GM18951 (cell line): Measurements from ENCODE around the gene FNIP1.

ENCODE experiments used
- POLR2A ChIP-seq: IDR thresholded peaks from 4 replicates; pipeline ENCODE4 v1.6.1; 2011; ENCODE audit warnings: mild to moderate bottlenecking; ENCODE audit not compliant: insufficient read length, insufficient read depth; ENCODE audit errors: extremely low read depth
- in situ Hi-C: fragments of 300-500 bp; cut with MboI; formaldehyde crosslinking; loops from one replicate; pipeline ENCODE4 v1.12.0; 2022; ENCODE audit warnings: low sequenced_read_pairs, mixed read lengths, inconsistent platforms; ENCODE audit not compliant: unreplicated experiment

Gene FNIP1

DNA sequence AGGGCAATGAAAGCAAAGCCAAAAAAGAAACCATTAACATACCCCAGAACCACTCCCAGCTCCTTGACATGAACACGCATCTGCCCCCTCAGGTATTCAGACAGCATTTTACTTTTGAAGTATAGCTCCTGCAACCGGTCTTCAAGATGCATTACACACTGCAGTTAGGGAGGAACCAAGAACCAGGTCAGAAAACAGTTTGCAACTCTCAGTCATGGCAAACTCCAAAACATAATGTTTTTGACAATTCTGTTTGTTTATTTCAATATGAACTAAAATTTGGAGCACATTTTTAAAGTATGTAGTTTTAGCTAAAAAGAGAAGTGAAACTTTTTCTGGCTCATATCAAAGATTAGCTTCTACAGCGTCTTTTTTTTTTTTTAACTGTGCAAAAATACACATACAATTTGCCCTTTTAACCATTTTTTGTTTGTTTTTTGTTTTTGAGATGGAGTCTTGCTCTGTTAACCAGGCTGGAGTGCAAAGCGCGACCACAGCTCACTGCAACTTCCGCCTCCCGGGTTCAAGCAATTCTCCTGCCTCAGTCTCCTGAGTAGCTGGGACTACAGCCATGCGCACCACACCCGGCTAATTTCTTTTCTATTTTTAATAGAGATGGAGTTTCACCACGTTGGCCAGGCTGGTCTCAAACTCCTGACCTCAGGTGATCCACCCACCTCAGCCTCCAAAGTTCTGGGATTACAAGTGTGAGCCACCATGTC, 149.6 kb downstream of the FNIP1 start:
- in situ Hi-C loops: no loop called here
- no peak for TF ChIP-seq POLR2A

DNA sequence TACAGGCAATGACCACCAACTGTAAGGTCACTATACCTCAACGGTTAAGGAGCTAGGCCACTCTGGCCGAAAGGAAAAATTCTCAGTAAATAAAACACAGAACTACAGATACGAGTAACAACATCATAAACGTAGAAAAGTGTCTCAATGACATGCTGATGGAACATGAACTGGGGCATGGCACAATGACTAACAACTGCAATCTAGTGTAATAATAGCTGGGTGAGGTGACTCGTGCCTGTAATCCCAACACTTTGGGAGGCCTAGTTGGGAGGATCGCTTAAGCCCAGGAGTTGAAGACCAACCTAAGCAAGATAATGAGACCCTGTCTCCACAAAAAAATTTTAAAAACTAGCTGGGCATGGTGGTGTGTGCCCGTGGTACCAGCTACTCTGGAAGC, 152.0 kb downstream of the FNIP1 start:
- TF ChIP-seq POLR2A: no peak
- in situ Hi-C loops: no loop called here

DNA sequence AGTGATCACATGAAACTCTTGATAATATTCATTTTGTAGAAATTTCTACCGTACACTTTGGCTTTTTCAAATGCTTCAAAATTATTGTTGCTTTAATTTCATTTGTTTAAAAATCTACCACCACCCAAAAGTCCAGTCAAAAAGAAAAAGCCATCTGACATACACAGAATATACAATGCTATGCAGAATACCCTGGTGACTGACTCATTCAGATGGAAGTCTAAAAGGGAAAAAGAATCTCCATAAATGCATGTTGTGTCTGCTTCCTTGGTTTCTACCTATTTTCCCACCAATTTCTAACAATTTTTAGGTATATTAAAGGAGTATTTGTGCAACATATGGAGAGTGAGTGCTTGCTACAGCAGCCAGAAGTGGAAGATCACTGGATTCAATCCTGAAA, 152.4 kb downstream of the FNIP1 start:
- in situ Hi-C loops: no loop called here

DNA sequence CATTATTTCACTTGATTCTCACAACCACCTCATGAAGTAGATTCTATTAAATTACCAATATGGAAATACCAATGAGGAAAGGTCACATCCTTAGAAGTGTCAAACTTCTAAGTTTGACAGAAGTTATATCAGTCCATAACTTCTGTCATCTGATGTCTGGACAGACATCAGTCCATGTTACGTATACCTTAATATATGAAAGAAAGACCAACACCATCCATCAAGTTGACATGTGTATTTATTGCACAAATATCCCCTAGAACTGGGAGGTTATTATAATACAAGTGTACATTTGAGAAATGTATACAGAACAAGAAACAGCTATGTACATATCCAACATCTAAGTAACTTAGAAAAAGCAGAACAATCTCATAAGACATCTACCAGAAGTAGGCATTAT, 155.3 kb downstream of the FNIP1 start:
- in situ Hi-C loops: no loop called here
- TF ChIP-seq POLR2A: no peak

More for the DNA sequence above, 152.4 kb downstream of the FNIP1 start:
- TF ChIP-seq POLR2A: no peak

DNA sequence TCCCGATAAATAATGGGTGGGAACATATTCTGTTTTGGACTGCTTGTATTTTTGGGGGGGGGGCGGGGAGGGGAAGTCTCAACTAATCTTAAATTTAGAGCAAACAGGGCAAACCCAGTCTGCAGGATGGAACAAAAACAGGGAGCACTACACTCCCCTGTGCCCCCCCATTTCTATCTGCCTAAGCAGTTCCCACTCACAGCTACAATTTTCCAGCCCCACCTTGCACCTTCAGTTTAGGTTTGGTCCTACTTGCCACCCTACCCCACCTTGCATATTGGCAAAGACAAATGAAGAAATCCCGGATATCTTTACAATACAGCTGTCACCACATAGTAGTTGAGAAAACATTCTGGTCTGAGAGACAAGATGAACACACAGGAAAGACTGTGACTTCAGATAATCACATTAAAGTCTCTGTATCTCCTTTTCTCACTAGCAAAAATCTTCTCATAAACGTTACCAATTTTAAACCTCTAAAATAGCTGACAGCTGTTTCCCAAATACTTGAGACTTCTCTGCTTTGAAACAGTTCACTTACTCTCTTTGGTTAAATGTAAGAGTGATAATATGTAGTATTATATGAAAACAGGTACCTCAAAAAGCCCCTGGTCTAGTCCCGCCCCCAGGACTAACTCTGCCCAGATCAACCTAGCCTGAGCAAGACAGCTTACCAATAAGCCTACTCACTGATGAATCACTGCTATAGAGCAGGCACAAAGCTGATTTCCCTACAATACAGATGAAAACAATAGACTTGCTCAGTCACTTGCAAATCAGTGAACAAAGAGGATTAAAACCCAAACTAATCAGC, 156.6 kb downstream of the FNIP1 start:
- no peak for TF ChIP-seq POLR2A
- in situ Hi-C loops: no loop called here

DNA sequence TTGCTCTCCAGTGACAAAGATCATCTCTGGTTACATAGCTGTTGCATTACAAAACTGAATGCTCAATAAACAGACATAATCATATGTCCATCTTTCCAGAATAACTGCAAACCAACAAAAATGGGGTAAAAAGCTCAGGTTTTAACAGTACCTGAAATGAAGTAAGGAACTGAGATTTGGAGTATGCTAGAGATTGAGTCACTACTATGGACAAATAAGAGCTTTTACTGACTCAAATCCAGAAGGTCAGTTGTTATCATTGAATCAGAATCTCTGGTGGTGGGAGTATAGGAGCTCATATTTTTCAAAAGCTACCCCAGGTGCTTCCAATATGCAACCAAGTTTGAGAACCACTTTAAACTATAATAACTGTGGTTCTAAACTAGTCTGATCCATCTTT, 157.7 kb downstream of the FNIP1 start:
- in situ Hi-C loops: no loop called here
- no peak for TF ChIP-seq POLR2A

DNA sequence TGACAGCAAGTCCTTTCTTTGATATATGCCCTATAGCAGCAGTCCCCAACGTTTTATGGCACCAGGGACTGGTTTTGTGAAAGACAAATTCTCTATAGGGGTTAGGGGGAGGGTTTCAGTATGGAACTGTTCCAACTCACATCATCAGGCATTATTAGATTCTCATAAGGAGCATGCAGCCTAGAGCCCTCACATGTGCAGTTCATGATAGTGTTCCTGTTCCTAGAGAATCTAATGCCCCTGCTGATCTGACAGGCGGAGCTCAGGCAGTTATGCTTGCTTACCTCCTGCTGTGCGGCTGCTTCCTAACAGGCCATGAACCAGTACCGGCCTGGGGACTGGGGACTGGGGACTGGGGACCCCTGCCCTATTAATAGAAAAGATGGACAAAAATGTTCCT, 159.1 kb downstream of the FNIP1 start:
- TF ChIP-seq POLR2A: no peak
- in situ Hi-C loops: no loop called here

DNA sequence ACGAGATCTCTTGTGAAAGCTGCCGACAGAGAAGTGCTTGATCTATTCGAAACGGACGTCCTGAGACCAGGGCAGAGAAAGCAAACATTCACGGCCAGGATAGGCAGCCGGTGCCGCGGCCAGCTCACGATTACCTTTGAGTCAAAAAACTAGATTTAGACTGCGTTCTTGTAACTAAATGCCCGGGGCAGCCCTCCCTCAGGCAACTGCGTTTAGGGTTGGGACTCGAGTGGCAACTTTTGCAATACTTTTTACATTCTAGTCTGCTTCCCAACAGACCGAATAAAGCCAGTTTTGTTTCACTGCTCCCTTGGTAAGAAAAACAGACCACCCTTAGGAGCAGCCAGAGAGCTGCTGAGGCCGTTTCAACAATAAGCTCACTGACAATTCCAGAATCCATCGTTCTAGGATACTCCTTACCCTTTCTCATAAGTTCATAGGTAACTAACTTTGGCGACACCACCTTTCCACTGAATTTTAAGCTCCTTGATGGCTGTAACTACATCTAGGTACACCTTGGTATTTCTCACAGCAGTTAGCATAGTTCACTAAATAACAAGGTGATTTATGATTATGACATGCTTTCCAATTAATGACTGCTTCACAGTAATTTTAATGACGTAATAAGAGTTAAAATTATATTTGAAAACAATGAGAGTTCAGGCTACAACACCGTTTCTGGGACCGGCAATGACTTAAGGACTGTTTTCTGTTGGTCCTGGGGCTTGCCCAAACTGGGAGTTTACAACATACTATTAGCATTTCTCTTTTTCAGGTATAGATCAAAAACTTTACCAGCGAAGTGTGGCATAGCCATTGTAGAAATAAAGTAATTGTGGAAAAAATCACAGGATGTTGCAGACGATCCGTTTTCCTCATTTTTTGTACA, 160.9 kb downstream of the FNIP1 start:
- peak; percentile 47 for TF ChIP-seq POLR2A
- in situ Hi-C loops: no loop called here

DNA sequence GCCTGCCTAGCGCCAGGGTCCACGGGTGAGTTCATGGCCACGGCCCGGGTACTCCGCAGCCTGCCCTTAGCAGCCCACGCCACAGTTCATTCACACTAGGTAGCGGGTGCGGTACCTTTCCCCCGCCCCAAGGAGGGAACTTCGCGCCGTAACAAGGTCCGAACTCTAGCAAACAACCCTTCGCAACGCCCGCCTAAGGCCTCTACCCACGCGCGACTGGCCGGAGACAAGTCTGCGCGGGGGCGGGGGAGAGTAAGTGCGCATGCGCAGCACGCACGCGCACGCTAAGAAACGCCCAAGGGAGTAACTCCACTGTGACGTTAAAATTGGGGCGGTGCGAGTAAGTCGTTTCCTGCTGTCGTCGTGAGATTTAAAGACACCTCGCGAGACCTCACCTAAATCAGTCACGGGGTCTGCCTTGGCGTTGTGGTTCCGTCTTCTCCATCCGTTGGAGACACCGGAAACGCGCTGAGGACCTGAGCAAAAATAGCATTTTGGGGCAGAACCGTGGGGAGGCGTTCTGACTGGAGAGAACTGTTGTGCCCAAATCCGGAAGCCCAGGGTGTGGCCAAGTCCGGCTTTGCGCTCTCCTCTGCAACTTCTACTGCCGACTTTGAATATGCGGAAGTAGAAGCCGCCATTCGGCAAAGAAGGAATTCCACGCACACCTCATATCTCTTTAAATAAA, 161.7 kb downstream of the FNIP1 start, which contains the start of gene RAPGEF6:
Gene RAPGEF6, minus strand, starts transcription at position 234 of the 688 bp plus-strand sequence. Its CDS starts 199 bp downstream, at position 35.
- peak; percentile 87 for TF ChIP-seq POLR2A
- in situ Hi-C loops: no loop called here

DNA sequence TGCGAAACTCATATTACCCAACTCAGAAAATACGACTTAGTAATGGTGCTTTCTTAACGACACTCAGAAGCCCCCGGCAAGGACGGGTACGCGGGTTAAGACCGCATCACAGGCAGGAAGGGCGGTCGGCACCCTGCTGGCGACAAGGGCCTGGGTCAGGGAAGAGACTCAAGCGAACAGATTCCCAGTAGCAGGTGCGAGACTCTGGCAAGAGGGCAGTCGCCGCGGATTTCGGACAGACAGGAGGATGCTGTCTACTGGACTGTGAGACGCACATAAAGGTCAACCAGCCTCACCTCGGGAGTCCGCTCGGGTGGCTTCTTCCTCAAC, 162.2 kb downstream of the FNIP1 start:
- in situ Hi-C loops: no loop called here
- TF ChIP-seq POLR2A: no peak

DNA sequence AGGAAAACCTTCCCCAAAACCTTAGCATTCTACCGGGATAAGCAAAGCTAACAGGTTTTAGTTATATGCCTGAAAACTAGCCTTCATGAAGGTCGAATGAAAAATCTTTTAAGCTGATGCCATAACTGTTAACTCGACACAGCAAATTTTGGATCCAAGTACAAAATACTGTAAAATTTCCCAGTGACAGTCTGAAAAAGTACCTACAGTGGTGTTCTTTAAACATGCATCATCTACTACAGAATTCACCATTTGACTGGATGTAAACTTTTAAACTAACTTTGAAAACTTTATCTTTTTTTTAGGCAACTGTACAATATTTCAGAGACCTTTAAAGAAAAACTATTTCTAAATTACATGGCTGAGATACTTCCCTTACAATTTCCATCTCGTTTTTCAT, 162.6 kb downstream of the FNIP1 start:
- in situ Hi-C loops: no loop called here
- TF ChIP-seq POLR2A: no peak

DNA sequence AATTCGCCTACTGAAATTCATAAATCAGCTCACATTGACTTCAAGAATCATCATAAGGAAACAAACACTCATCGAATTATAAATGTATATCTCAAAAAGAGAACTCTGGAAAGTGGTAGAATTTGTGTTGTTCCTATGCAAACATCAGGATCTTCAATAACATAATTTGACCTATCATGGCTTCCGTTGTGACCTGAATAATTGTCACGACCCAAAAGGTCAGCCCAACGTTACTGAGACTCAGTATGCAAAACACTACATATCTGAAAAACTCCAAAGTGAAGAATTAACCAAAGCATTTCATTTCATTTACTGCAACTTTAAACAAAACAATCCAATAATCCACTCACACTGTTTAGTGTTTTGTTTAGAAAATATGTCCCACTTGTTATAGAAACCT, 163.0 kb downstream of the FNIP1 start:
- in situ Hi-C loops: no loop called here
- no peak for TF ChIP-seq POLR2A

DNA sequence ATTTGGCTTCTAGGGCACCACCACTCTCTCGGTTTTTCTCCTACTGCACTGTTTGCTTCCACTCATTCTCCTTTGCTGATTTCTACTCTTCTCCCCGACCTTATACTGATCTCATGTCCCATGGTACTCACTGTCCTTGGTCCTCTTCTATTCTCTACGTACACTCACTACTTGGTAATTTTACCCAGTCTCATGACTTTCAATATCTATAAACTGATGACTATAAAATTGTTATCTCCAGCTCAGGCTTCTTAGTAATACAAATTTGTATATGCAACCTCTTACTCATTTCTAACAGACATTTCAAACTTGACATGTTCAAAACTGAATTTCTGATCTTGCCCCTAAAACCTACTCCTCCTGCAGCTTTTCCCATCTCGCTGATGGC, 165.9 kb downstream of the FNIP1 start:
- TF ChIP-seq POLR2A: no peak
- in situ Hi-C loops: no loop called here
